Calu3 (cell line): ENCODE measurements around the gene SLC35F5. TPM values are rescaled to one million over a fixed set of nuclear protein-coding genes. Genes with fewer than 3 reads are reported as not detected.

ENCODE experiments used
- BruUV-seq: library from RNA; stranded (reverse); fragments of 400-500 nt; replicated peaks from 2 replicates; lab custom pipeline; 2021; lab: Mats Ljungman, UMichigan
- CTCF ChIA-PET: fragments of 300-600 bp; sonication (Branson Sonifier 250); formaldehyde crosslinking; loops from one replicate; lab custom pipeline; 2022; ENCODE audit warnings: antibody characterized with exemption; lab: Charles Lee
- DNase-seq: peaks from one replicate; pipeline ENCODE4 v3.0.0; 2022
- H3K27ac Mint-ChIP-seq: one replicate; pipeline ENCODE4 v1.8.0; 2022; ENCODE audit warnings: mixed read lengths; ENCODE audit not compliant: unreplicated experiment
- H3K27me3 Mint-ChIP-seq: one replicate; pipeline ENCODE4 v1.8.0; 2022; ENCODE audit warnings: mixed read lengths; ENCODE audit not compliant: unreplicated experiment
- H3K36me3 Mint-ChIP-seq: one replicate; pipeline ENCODE4 v1.8.0; 2022; ENCODE audit warnings: mild to moderate bottlenecking, moderate library complexity, mixed read lengths; ENCODE audit not compliant: insufficient read depth, unreplicated experiment
- H3K4me1 Mint-ChIP-seq: one replicate; pipeline ENCODE4 v1.8.0; 2022; ENCODE audit warnings: mild to moderate bottlenecking, low read depth, mixed read lengths; ENCODE audit not compliant: unreplicated experiment
- H3K4me3 Mint-ChIP-seq: one replicate; pipeline ENCODE4 v1.8.0; 2022; ENCODE audit warnings: mild to moderate bottlenecking, low read depth, moderate library complexity, mixed read lengths; ENCODE audit not compliant: unreplicated experiment
- H3K9me3 Mint-ChIP-seq: one replicate; pipeline ENCODE4 v1.8.0; 2022; ENCODE audit warnings: low read depth, mixed read lengths; ENCODE audit not compliant: unreplicated experiment
- intact Hi-C: fragments of 100-400 bp; cut with micrococcal nuclease; formaldehyde crosslinking; loops from one replicate; pipeline ENCODE4 v1.10.0; 2022; ENCODE audit not compliant: unreplicated experiment
- total RNA-seq: library from RNA; stranded (reverse); gene quantifications from 2 replicates; pipeline ENCODE4 v1.2.3, GENCODE V29; 2022
- TF ChIP-seq, protein P1 (sequence below): fragments of 200-600 bp; IDR thresholded peaks from one replicate; pipeline ENCODE4 v1.8.0; 2022; ENCODE audit warnings: antibody characterized with exemption; ENCODE audit not compliant: unreplicated experiment

SLC35F5 gene
- total RNA-seq, 1 experiment from 2014 or later: 95.1 TPM

DNA sequence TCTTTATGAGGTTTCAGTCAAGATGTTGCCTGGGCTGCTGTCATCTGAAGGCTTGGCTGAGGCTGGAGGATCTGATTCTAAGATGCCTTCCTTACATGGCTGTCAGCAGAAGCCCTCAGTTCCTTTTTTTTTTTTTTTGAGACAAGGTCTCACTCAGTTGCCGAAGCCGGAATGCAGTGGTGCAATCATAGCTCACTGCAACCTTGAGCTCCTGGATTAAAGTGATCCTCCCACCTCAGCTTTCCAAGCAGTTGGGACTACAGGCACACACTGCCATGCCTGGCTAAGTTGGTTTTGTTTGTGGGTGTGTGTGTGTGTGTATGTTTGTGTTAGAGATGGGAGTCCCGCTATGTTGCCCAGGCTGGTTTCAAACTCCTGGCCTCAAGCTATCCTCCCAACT, 13.1 kb upstream of the SLC35F5 start:
- peaks cover 6% of the 10 kb centered on the region for H3K9me3 Mint-ChIP-seq
- no peaks in the 10 kb centered on the region for H3K36me3 Mint-ChIP-seq
- no peak overlapping the region for H3K27ac Mint-ChIP-seq
- intact Hi-C loops: no loop called here
- H3K27me3 Mint-ChIP-seq: no peaks in the 10 kb centered on the region
- BruUV-seq: no TSS peak
- no peak for DNase-seq
- no peak overlapping the region for H3K4me3 Mint-ChIP-seq
- TF ChIP-seq, protein P1, sequence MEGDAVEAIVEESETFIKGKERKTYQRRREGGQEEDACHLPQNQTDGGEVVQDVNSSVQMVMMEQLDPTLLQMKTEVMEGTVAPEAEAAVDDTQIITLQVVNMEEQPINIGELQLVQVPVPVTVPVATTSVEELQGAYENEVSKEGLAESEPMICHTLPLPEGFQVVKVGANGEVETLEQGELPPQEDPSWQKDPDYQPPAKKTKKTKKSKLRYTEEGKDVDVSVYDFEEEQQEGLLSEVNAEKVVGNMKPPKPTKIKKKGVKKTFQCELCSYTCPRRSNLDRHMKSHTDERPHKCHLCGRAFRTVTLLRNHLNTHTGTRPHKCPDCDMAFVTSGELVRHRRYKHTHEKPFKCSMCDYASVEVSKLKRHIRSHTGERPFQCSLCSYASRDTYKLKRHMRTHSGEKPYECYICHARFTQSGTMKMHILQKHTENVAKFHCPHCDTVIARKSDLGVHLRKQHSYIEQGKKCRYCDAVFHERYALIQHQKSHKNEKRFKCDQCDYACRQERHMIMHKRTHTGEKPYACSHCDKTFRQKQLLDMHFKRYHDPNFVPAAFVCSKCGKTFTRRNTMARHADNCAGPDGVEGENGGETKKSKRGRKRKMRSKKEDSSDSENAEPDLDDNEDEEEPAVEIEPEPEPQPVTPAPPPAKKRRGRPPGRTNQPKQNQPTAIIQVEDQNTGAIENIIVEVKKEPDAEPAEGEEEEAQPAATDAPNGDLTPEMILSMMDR: no peak
- CTCF ChIA-PET: interaction anchor here (0.6 to 0.7 kb wide), 2 partner anchors 43 to 407 kb away, joined by 4 read pairs; no protein-coding TSS in a partner anchor
- no peaks in the 10 kb centered on the region for H3K4me1 Mint-ChIP-seq

DNA sequence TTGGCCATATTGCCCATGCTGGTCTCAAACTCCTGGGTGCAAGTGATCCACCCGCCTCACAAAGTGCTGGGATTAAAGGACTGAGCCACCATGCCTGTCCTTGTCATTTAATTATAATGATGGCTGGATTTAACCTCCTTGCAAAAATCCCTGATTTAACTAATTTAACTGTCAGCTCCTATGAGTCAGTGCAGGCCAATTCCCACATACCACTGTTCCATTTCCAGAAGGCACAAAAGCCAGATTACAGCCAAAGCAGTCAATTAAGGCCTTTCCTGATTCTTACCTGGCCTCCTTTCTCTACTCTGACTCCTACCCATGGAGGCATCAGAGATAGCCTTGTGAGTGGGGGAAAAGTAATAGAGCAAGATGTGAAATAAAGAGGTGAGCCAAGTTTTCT, 12.3 kb upstream of the SLC35F5 start:
- H3K27ac Mint-ChIP-seq: no peak overlapping the region
- H3K4me3 Mint-ChIP-seq: no peak overlapping the region
- H3K4me1 Mint-ChIP-seq: no peaks in the 10 kb centered on the region
- peaks cover 6% of the 10 kb centered on the region for H3K9me3 Mint-ChIP-seq
- intact Hi-C loops: no loop called here
- TF ChIP-seq, protein P1: no peak
- H3K36me3 Mint-ChIP-seq: no peaks in the 10 kb centered on the region
- CTCF ChIA-PET: interaction anchor here (0.7 kb wide), 1 partner anchor 42 kb away, joined by 4 read pairs; no protein-coding TSS in a partner anchor
- no peaks in the 10 kb centered on the region for H3K27me3 Mint-ChIP-seq
- no TSS peak for BruUV-seq
- no peak for DNase-seq

DNA sequence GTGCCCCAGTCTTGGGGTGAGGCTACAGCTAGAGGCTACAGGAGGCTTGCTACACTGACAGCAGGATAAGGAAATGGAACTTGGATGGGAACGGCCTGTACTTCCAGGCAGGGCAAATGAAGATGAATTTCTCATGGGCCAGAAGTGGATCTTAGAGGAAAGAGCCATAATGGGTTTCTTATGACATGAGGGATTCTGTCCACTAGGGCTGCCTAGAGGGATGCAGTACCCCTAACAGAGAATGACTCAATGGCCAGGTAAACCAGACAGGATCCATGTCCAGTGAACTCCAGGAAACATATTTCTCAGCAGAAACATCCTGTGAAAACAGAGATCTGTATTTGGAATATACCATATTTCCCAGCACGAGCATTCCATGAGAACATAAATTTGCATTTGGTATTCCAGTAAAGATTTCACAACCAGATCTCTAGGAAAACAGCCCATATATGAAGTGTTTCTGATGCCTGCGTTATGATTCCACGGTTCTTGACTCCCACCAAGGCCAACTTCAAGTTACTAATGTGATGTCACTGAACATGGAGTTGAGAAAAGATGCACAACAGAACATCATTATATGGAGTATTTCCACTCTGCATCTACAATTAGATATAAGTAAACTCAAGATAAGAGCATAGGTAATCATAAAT, 11.5 kb upstream of the SLC35F5 start:
- no peak for DNase-seq
- intact Hi-C loops: no loop called here
- Mint-ChIP-seq H3K27me3 (no peaks in the 10 kb centered on the region), H3K4me1 (no peaks in the 10 kb centered on the region), H3K36me3 (no peaks in the 10 kb centered on the region), H3K27ac (no peak overlapping the region), H3K9me3 (peaks cover 9% of the 10 kb centered on the region), H3K4me3 (no peak overlapping the region)
- CTCF ChIA-PET: no interaction called here
- TF ChIP-seq, protein P1: no peak
- no TSS peak for BruUV-seq

DNA sequence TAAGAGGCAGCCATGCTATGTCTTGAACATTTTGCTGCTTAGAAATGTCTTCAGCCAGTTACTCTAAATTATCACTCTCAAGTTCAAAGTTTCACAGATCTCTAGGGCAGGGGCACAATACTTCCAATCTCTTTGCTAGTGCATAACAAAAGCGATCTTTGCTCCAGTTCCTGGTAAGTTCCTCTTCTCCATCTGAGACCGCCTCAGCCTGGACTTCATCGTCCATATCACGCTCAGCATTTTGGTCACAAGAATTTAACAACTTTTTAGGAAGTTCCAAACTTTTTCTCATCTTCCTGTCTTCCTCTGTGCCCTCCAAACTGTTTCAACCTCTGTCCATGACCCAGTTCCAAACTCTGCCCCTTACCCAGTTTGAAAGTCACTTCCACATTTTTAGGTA, 8.8 kb upstream of the SLC35F5 start:
- Mint-ChIP-seq H3K27ac (no peak overlapping the region), H3K4me1 (no peaks in the 10 kb centered on the region), H3K9me3 (peaks cover 9% of the 10 kb centered on the region), H3K27me3 (no peaks in the 10 kb centered on the region), H3K36me3 (no peaks in the 10 kb centered on the region), H3K4me3 (no peak overlapping the region)
- CTCF ChIA-PET: no interaction called here
- TF ChIP-seq, protein P1: no peak
- intact Hi-C loops: no loop called here
- BruUV-seq: no TSS peak
- DNase-seq: no peak
